ENCODE results near the gene FIGN.

DNA sequence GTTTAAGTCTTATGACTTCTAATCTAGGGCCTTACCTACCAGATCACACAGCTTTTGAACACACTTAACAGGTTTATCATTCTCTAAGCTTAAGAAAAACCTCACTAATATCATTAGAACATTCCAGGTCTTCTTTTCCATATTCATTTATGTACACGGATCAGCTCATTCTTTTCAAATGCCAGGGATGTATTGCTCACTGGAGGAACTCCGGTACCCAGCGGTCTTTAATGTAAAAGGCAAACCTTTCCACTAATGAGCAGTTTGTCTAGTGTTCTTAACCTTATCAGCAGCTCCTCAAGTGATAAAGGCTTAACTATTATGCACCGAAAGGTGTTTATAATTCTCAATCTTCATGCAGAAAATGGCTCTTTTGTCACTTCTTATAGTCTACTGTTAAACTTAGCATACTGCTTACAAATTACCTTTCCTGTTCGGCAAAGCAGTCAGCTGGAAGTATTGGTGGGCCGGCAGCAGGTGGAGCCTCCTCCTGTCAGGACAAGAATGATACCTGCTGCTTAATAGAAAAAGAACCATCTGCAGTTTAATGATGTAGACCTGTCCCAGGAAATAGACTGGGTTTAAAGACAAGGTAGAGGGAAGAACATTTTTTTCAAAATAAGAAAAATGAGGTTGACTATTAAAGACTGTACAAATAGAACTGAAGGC, 142.7 kb downstream of the FIGN start:
- TF ChIP-seq, protein P1, sequence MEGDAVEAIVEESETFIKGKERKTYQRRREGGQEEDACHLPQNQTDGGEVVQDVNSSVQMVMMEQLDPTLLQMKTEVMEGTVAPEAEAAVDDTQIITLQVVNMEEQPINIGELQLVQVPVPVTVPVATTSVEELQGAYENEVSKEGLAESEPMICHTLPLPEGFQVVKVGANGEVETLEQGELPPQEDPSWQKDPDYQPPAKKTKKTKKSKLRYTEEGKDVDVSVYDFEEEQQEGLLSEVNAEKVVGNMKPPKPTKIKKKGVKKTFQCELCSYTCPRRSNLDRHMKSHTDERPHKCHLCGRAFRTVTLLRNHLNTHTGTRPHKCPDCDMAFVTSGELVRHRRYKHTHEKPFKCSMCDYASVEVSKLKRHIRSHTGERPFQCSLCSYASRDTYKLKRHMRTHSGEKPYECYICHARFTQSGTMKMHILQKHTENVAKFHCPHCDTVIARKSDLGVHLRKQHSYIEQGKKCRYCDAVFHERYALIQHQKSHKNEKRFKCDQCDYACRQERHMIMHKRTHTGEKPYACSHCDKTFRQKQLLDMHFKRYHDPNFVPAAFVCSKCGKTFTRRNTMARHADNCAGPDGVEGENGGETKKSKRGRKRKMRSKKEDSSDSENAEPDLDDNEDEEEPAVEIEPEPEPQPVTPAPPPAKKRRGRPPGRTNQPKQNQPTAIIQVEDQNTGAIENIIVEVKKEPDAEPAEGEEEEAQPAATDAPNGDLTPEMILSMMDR (IDR thresholded peaks at IDR 0.05; ENCODE audit: poor library complexity) = no peak
- TF ChIP-seq EZH2 (IDR thresholded peaks at IDR 0.05; ENCODE audit: borderline replicate concordance) = no peak

Data from hepatocyte (in vitro differentiated cells).